HepG2 (cell line): Measurements from ENCODE around the gene GAL3ST2. TPM values are rescaled to one million over a fixed set of nuclear protein-coding genes. Genes with fewer than 3 reads are reported as not detected.
"Not testable (repeated sequence)": the region's sequence is repeated elsewhere in the genome, so short reads cannot be mapped to it uniquely, and the experiment has no call there.

Experiments used
- ATAC-seq: fragments of 200-7000 bp; cut with Tn5 transposase; 3 replicates; pipeline ENCODE4 v1.9.1; 2020; ENCODE audit warnings: mild to moderate bottlenecking, moderate library complexity
- BruUV-seq: library from RNA; stranded (reverse); fragments of 400-500 nt; replicated peaks from 2 replicates; lab custom pipeline; 2021; lab: Mats Ljungman, UMichigan
- CTCF ChIA-PET: fragments of 300-600 bp; formaldehyde crosslinking; extraction: SDS; loops from one replicate; lab custom pipeline; 2021; ENCODE audit warnings: low total read pairs, inconsistent platforms, low intra/inter-chr PET ratio; lab: Yijun Ruan, JAX
- POLR2A ChIA-PET: fragments of 350-600 bp; sonication (Branson Sonifier 250); formaldehyde crosslinking; loops from one replicate; lab custom pipeline; 2020; ENCODE audit warnings: antibody characterized with exemption, inconsistent platforms; lab: Yijun Ruan, JAX
- DNase-seq: peaks from one replicate; pipeline ENCODE4 v3.0.0-alpha.2; 2015; ENCODE audit warnings: low spot score
- FAIRE-seq: peaks from 3 replicates; lab custom pipeline; 2011; peaks lifted over from hg19 to GRCh38; lab: Jason Lieb, UNC
- H2AFZ ChIP-seq: one replicate; pipeline ENCODE4 v1.6.1; 2011; ENCODE audit warnings: low read length, inconsistent platforms
- H3K27ac ChIP-seq: fragments of 300-600 bp; 3 replicates; pipeline ENCODE4 v1.8.0; 2011; ENCODE audit warnings: mixed run types, mild to moderate bottlenecking, mixed read lengths, low read length, inconsistent platforms; ENCODE audit not compliant: insufficient read depth; ENCODE audit errors: extremely low read length
- H3K27me3 ChIP-seq, 2 experiments: fragments of 200-600 bp in 1 of 2; 2 replicates in 1 of 2; 3 replicates in 1 of 2; pipeline versions ENCODE4 v1.6.0 to v1.8.0; 2011; ENCODE audit warnings: low read length in 2 of 2, mild to moderate bottlenecking in 2 of 2, moderate library complexity in 2 of 2, inconsistent platforms in 1 of 2; ENCODE audit not compliant: insufficient read depth in 2 of 2, control insufficient read depth in 1 of 2
- H3K36me3 ChIP-seq, 2 experiments: fragments of 200-600 bp in 1 of 2; replicated peaks in 1 of 2; 2 replicates in 1 of 2; 3 replicates in 1 of 2; pipeline versions ENCODE4 v1.5.1 to v1.8.0; 2011; ENCODE audit warnings: low read length in 2 of 2, inconsistent platforms in 1 of 2; ENCODE audit not compliant: insufficient read depth in 2 of 2, control insufficient read depth in 1 of 2
- H3K4me1 ChIP-seq: 2 replicates; pipeline ENCODE4 v1.5.1; 2012; ENCODE audit warnings: low read length, inconsistent platforms; ENCODE audit not compliant: insufficient read depth
- H3K4me2 ChIP-seq: 2 replicates; pipeline ENCODE4 v1.6.0; 2011; ENCODE audit warnings: low read depth, low read length, inconsistent platforms
- H3K4me3 ChIP-seq, 3 experiments: fragments of 200-600 bp in 1 of 3; sonication (generic), shearing (Covaris generic) in 1 of 3; replicated peaks in 1 of 3; 2 replicates each; pipeline ENCODE4 v1.5.1; 2011 to 2016; ENCODE audit warnings: low read length in 3 of 3, inconsistent platforms in 2 of 3, low read depth in 2 of 3, mild to moderate bottlenecking in 2 of 3, control low read depth in 1 of 3, mixed read lengths in 1 of 3; ENCODE audit not compliant: insufficient read depth in 1 of 3
- H3K79me2 ChIP-seq: one replicate; pipeline ENCODE4 v1.6.1; 2011; ENCODE audit warnings: low read length, inconsistent platforms; ENCODE audit not compliant: insufficient read depth
- H3K9ac ChIP-seq: 2 replicates; pipeline ENCODE4 v1.6.0; 2011; ENCODE audit warnings: mild to moderate bottlenecking, low read depth, low read length, inconsistent platforms; ENCODE audit not compliant: insufficient read depth
- H3K9me3 ChIP-seq: 2 replicates; pipeline ENCODE4 v1.5.1; 2012; ENCODE audit warnings: mild to moderate bottlenecking, low read length
- H4K20me1 ChIP-seq: 2 replicates; pipeline ENCODE4 v1.6.0; 2011; ENCODE audit warnings: inconsistent platforms, mild to moderate bottlenecking, low read length, moderate library complexity; ENCODE audit not compliant: insufficient read depth
- GABPB1 ChIP-seq: IDR thresholded peaks from 2 replicates; pipeline ENCODE4 v1.6.1; 2016; ENCODE audit warnings: mild to moderate bottlenecking, missing genetic modification reagents, moderate library complexity, missing compliant biosample characterization
- HNF1B ChIP-seq: sonication (generic); formaldehyde crosslinking; IDR thresholded peaks from 2 replicates; pipeline ENCODE4 v1.5.1; 2020; ENCODE audit warnings: mild to moderate bottlenecking, moderate library complexity, missing genetic modification reagents
- IRX3 ChIP-seq: sonication (generic); formaldehyde crosslinking; IDR thresholded peaks from 2 replicates; pipeline ENCODE4 v1.8.1; 2023; ENCODE audit warnings: mild to moderate bottlenecking, low read depth, missing genetic modification reagents, borderline replicate concordance
- PITX1 ChIP-seq: sonication (generic); formaldehyde crosslinking; IDR thresholded peaks from 2 replicates; pipeline ENCODE4 v1.5.1; 2020; ENCODE audit warnings: mild to moderate bottlenecking, missing genetic modification reagents
- ZFY ChIP-seq: sonication (generic); formaldehyde crosslinking; IDR thresholded peaks from 2 replicates; pipeline ENCODE4 v1.4.0; 2020; ENCODE audit warnings: missing genetic modification reagents
- ZNF382 ChIP-seq: sonication (generic); formaldehyde crosslinking; IDR thresholded peaks from 2 replicates; pipeline ENCODE4 v1.5.0; 2020; ENCODE audit warnings: missing genetic modification reagents, mild to moderate bottlenecking, borderline replicate concordance
- ZNF713 ChIP-seq: sonication (generic); formaldehyde crosslinking; IDR thresholded peaks from 2 replicates; pipeline ENCODE4 v1.4.0; 2020; ENCODE audit warnings: mild to moderate bottlenecking, missing genetic modification reagents
- ZNF773 ChIP-seq: sonication (generic); formaldehyde crosslinking; IDR thresholded peaks from 2 replicates; pipeline ENCODE4 v1.4.0; 2020; ENCODE audit warnings: missing genetic modification reagents, borderline replicate concordance
- ZNF784 ChIP-seq: sonication (generic); formaldehyde crosslinking; IDR thresholded peaks from 2 replicates; pipeline ENCODE4 v1.5.1; 2020; ENCODE audit warnings: missing genetic modification reagents, mild to moderate bottlenecking, borderline replicate concordance
- ZNF790 ChIP-seq: sonication (generic); formaldehyde crosslinking; IDR thresholded peaks from 2 replicates; pipeline ENCODE4 v1.8.0; 2022; ENCODE audit warnings: missing genetic modification reagents, mild to moderate bottlenecking, borderline replicate concordance
- ZNF792 ChIP-seq: IDR thresholded peaks from 2 replicates; pipeline ENCODE4 v1.6.1; 2016
- WGBS: methylation state at CpG from one replicate; pipeline ENCODE4 v1.1.6; 2017; ENCODE audit warnings: low lambda C conversion rate; 5-methylcytosine and 5-hydroxymethylcytosine counted together
- in situ Hi-C: cut with HindIII; loops from 2 replicates; pipeline ENCODE4 v1.10.0; 2017; ENCODE audit warnings: low pct_unique_long_range_greater_than_20kb; ENCODE audit not compliant: extremely low pct_ligation_motif_present
- intact Hi-C: fragments of 100-400 bp; cut with micrococcal nuclease; formaldehyde crosslinking; loops from one replicate; pipeline ENCODE4 v1.10.0; 2022; ENCODE audit not compliant: unreplicated experiment
- polyA plus RNA-seq, 8 experiments: library from polyadenylated mRNA; depleted of rRNA in 3 of 8; stranded (reverse) in 7 of 8; unstranded in 1 of 8; fragments of >200 nt; fragmentation: Illumina TruSeq in 4 of 8; extraction: Trizol in 4 of 8; gene quantifications; 2 replicates each; pipeline versions ENCODE4 v1.2.1 to v1.2.3, GENCODE V29; 2011 to 2016; ENCODE audit warnings: low read depth in 4 of 8, missing spikeins in 1 of 8, mixed read lengths in 1 of 8; ENCODE audit not compliant: insufficient read depth in 1 of 8
- total RNA-seq, 5 experiments: library from RNA; depleted of rRNA; stranded (reverse); fragments of >200 nt; fragmentation: Illumina TruSeq; extraction: Trizol; gene quantifications; 2 replicates each; pipeline ENCODE4 v1.2.3, GENCODE V29; 2016; ENCODE audit warnings: low read depth in 1 of 5
- TF ChIP-seq, protein P1 (sequence below): sonication (generic); formaldehyde crosslinking; IDR thresholded peaks from 2 replicates; pipeline ENCODE4 v1.4.0; 2020; ENCODE audit warnings: mild to moderate bottlenecking, missing genetic modification reagents, borderline replicate concordance
- TF ChIP-seq, protein P2 (sequence below): sonication (generic); formaldehyde crosslinking; conservative IDR thresholded peaks from 2 replicates; pipeline ENCODE4 v1.4.0; 2020; ENCODE audit warnings: missing genetic modification reagents

Gene GAL3ST2
- total and polyA plus RNA-seq, 2 of the 13 experiments (the other 11 are each of a cell fraction or from before 2014, with no cell fraction given) = 0.17 to 0.20 TPM

GRCh38 chr2:241780939-241781569 lies 4.4 kb downstream of the GAL3ST2 start:
- in situ Hi-C loops (no loop called here), intact Hi-C loops (no loop called here)
- no peaks in the 10 kb centered on the region for H3K79me2 ChIP-seq
- ChIA-PET POLR2A (interaction anchor here (12.8 kb wide), 1 partner anchor 8 kb away, joined by 100 read pairs; no protein-coding TSS in a partner anchor), CTCF (no interaction called here)
- H3K9me3 ChIP-seq = peaks cover 15% of the 10 kb centered on the region
- no peaks in the 10 kb centered on the region for H3K27me3 ChIP-seq
- no peak overlapping the region for H3K9ac ChIP-seq
- no peaks in the 10 kb centered on the region for H3K36me3 ChIP-seq
- H3K4me2 ChIP-seq = no peak overlapping the region
- H2AFZ ChIP-seq = no peak overlapping the region
- H3K4me1 ChIP-seq = peaks cover 27% of the 10 kb centered on the region
- BruUV-seq = no TSS peak
- ATAC-seq = no peak
- no peak for DNase-seq
- H4K20me1 ChIP-seq = no peaks in the 10 kb centered on the region
- FAIRE-seq = no peak
- TF ChIP-seq HNF1B (CRISPR knock-in tag) = no peak
- no peak for TF ChIP-seq GABPB1 (CRISPR knock-in tag)
- TF ChIP-seq, protein P1, sequence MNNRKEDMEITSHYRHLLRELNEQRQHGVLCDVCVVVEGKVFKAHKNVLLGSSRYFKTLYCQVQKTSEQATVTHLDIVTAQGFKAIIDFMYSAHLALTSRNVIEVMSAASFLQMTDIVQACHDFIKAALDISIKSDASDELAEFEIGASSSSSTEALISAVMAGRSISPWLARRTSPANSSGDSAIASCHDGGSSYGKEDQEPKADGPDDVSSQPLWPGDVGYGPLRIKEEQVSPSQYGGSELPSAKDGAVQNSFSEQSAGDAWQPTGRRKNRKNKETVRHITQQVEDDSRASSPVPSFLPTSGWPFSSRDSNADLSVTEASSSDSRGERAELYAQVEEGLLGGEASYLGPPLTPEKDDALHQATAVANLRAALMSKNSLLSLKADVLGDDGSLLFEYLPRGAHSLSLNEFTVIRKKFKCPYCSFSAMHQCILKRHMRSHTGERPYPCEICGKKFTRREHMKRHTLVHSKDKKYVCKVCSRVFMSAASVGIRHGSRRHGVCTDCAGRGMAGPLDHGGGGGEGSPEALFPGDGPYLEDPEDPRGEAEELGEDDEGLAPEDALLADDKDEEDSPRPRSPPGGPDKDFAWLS (CRISPR knock-in tag) = no peak
- TF ChIP-seq ZNF784 (CRISPR knock-in tag) = no peak
- no peak for TF ChIP-seq ZNF773
- no peak for TF ChIP-seq ZNF792
- TF ChIP-seq, protein P2, sequence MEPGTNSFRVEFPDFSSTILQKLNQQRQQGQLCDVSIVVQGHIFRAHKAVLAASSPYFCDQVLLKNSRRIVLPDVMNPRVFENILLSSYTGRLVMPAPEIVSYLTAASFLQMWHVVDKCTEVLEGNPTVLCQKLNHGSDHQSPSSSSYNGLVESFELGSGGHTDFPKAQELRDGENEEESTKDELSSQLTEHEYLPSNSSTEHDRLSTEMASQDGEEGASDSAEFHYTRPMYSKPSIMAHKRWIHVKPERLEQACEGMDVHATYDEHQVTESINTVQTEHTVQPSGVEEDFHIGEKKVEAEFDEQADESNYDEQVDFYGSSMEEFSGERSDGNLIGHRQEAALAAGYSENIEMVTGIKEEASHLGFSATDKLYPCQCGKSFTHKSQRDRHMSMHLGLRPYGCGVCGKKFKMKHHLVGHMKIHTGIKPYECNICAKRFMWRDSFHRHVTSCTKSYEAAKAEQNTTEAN (CRISPR knock-in tag) = no peak
- no peak for TF ChIP-seq PITX1 (CRISPR knock-in tag)
- TF ChIP-seq ZFY = no peak
- TF ChIP-seq IRX3 (CRISPR knock-in tag) = no peak
- no peak for TF ChIP-seq ZNF382 (CRISPR knock-in tag)
- TF ChIP-seq ZNF713 = no peak
- no peak for TF ChIP-seq ZNF790
- H3K4me3 ChIP-seq = no peak overlapping the region
- 84% methylated on average over 5 of the region's 5 CpGs for WGBS
- H3K27ac ChIP-seq = no peak overlapping the region

DNA sequence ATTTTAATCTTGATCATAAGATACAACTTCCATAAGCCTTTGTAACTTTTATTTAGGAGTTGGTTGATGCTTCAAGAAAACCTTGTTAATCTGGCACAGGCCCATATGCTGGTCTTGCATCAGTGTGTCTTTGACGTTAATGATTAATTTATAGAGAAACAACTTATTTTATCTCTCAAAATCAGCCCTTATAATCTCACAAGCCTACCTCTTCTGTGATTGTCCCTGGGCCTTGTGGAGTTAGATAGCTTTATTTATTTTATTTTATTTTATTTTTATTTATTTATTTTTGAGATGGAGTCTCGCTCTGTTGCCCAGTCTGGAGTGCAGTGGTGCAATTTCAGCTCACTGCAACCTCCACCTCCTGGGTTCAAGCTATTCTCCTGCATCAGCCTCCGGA lies 5.4 kb downstream of the GAL3ST2 start:
- peaks cover 15% of the 10 kb centered on the region for H3K9me3 ChIP-seq
- CTCF ChIA-PET, H3K79me2 ChIP-seq, H4K20me1 ChIP-seq, BruUV-seq, H3K27ac ChIP-seq, DNase-seq, H3K27me3 ChIP-seq, H3K9ac ChIP-seq, FAIRE-seq, H3K4me2 ChIP-seq, H2AFZ ChIP-seq, H3K36me3 ChIP-seq, ATAC-seq, H3K4me3 ChIP-seq, intact Hi-C loops, in situ Hi-C loops: not testable (repeated sequence)
- peaks cover 27% of the 10 kb centered on the region for H3K4me1 ChIP-seq
- 80% methylated on average over 3 of the region's 3 CpGs for WGBS
- POLR2A ChIA-PET = interaction anchor here (1.2 to 12.8 kb wide), 2 partner anchors 9 to 27 kb away, joined by 3 to 100 read pairs; partner anchors contain the start of gene NEU4
